ENCODE results near the gene DAGLB.

DNA sequence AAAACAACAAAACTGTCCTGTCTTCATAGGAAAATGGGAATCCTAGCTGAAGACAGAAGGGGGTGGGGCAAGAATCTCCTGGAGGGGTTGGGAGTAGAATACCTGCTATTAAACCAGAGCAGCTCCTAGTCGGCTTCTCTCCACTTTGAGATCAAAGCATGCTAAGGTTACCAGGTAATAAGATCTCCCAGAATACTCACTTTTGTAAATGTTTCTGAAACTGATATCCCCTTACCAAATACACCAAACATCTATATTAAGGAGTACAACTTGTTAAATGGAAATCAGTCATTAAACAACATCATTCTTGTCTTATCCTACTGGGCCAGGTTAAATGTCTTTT is 29.5 kb upstream of the DAGLB start:
- TF ChIP-seq, protein P1, sequence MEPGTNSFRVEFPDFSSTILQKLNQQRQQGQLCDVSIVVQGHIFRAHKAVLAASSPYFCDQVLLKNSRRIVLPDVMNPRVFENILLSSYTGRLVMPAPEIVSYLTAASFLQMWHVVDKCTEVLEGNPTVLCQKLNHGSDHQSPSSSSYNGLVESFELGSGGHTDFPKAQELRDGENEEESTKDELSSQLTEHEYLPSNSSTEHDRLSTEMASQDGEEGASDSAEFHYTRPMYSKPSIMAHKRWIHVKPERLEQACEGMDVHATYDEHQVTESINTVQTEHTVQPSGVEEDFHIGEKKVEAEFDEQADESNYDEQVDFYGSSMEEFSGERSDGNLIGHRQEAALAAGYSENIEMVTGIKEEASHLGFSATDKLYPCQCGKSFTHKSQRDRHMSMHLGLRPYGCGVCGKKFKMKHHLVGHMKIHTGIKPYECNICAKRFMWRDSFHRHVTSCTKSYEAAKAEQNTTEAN (CRISPR knock-in tag; IDR thresholded peaks at IDR 0.05) = no peak
- TF ChIP-seq, protein P2, sequence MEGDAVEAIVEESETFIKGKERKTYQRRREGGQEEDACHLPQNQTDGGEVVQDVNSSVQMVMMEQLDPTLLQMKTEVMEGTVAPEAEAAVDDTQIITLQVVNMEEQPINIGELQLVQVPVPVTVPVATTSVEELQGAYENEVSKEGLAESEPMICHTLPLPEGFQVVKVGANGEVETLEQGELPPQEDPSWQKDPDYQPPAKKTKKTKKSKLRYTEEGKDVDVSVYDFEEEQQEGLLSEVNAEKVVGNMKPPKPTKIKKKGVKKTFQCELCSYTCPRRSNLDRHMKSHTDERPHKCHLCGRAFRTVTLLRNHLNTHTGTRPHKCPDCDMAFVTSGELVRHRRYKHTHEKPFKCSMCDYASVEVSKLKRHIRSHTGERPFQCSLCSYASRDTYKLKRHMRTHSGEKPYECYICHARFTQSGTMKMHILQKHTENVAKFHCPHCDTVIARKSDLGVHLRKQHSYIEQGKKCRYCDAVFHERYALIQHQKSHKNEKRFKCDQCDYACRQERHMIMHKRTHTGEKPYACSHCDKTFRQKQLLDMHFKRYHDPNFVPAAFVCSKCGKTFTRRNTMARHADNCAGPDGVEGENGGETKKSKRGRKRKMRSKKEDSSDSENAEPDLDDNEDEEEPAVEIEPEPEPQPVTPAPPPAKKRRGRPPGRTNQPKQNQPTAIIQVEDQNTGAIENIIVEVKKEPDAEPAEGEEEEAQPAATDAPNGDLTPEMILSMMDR (IDR thresholded peaks at IDR 0.05) = no peak
- TF ChIP-seq KAT7 (CRISPR knock-in tag; IDR thresholded peaks at IDR 0.05; ENCODE audit: borderline replicate concordance) (no peak), CBFB (CRISPR knock-in tag; IDR thresholded peaks at IDR 0.05; ENCODE audit: low read depth) (no peak), GRHL2 (CRISPR knock-in tag; IDR thresholded peaks at IDR 0.05; ENCODE audit: insufficient replicate concordance, severe bottlenecking) (no peak)
- TF ChIP-seq, protein P3, sequence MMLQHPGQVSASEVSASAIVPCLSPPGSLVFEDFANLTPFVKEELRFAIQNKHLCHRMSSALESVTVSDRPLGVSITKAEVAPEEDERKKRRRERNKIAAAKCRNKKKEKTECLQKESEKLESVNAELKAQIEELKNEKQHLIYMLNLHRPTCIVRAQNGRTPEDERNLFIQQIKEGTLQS (CRISPR knock-in tag; conservative IDR thresholded peaks at IDR 0.05) = no peak
